Pancreas (tissue), 10 donors: ENCODE data around the gene MEIG1. TPM values are rescaled to one million over a fixed set of nuclear protein-coding genes. Genes with fewer than 3 reads are reported as not detected.
"Not testable (repeated sequence)": the region's sequence is repeated elsewhere in the genome, so short reads cannot be mapped to it uniquely, and the experiment has no call there.

ENCODE experiments used
- ATAC-seq, 4 donors: fragments of 200-7000 bp; cut with Tn5 transposase; one replicate each; pipeline versions ENCODE4 v1.8.0 to v1.9.1; 2020; ENCODE audit warnings: mild to moderate bottlenecking in 4 of 4, moderate library complexity in 4 of 4
- DNase-seq, 6 donors: peaks; one replicate each; pipeline ENCODE4 v3.0.0-alpha.2; 2020
- FAIRE-seq: peaks from 2 replicates; lab custom pipeline; 2012; peaks lifted over from hg19 to GRCh38; lab: Jason Lieb, UNC
- H3K27ac ChIP-seq, 4 donors: fragments of 200-600 bp; sonication (generic); 1 replicate in 3 of 4; 2 replicates in 1 of 4; pipeline versions ENCODE4 v1.5.0 to v1.8.0; 2020
- H3K27me3 ChIP-seq, 4 donors: fragments of 200-600 bp; one replicate each; pipeline ENCODE4 v1.8.0; 2021
- H3K36me3 ChIP-seq, 3 donors: fragments of 200-600 bp; sonication (generic) in 1 of 3; one replicate each; pipeline versions ENCODE4 v1.5.0 to v1.8.0; 2020 to 2021
- H3K4me1 ChIP-seq, 3 donors: fragments of 200-600 bp; one replicate each; pipeline ENCODE4 v1.8.0; 2021
- H3K4me3 ChIP-seq, 4 donors: fragments of 200-600 bp; sonication (generic) in 2 of 4; one replicate each; pipeline versions ENCODE4 v1.5.0 to v1.8.0; 2020 to 2021
- H3K9me3 ChIP-seq, 4 donors: fragments of 200-600 bp; one replicate each; pipeline ENCODE4 v1.8.0; 2021
- WGBS, 2 donors: extraction: QIAGEN DNeasy Blood & Tissue Kit; methylation state at CpG; one replicate each; pipeline ENCODE4 v1.1.7; 2013; 5-methylcytosine and 5-hydroxymethylcytosine counted together
- intact Hi-C, 3 donors: fragments of 100-400 bp; cut with DNase I; formaldehyde crosslinking; loops; one replicate each; pipeline versions ENCODE4 v1.11.1 to v1.14.2; 2022
- polyA plus RNA-seq, 2 donors: library from polyadenylated mRNA; stranded (reverse); fragments of 200-250 nt; gene quantifications; one replicate each; pipeline ENCODE4 v1.2.3, GENCODE V29; 2013
- total RNA-seq, 6 donors: library from RNA; stranded (reverse); fragmentation: NEBNext Ultra II Directional in 4 of 6; extraction: Animal tissue kit (Norgen Biotek cat#: 25700) in 4 of 6; gene quantifications; one replicate each; pipeline versions ENCODE4 v1.2.1 to v1.2.4, GENCODE V29; 2021 to 2023
- TF ChIP-seq, protein P1 (sequence below), 4 donors: fragments of 200-600 bp; sonication (generic) in 3 of 4; IDR thresholded peaks; one replicate each; pipeline versions ENCODE4 v1.5.0 to v1.8.0; 2021; ENCODE audit warnings: antibody characterized with exemption in 4 of 4
- donor health status: healthy with polysubstance abuse.
- donor health status: DM: no; HTN: no; CAD: no; lungs with moderate emphysema.
- donor health status: DM: no; HTN: no; CAD: no.
- donor health status: control.
- donor health status: control.
- donor health status: Bipolar disorder and iron deficiency.
- donor health status: DM: yes; HTN: yes; CAD: no.
- donor health status: DM: no; HTN: no; CAD: no.
- donor health status: DM: no; HTN: no; CAD: no.
- donor health status: DM: yes; HTN: yes; CAD: no.

MEIG1 gene
- total and polyA plus RNA-seq, 8 donors, result 0.44 to 1.5 TPM; not detected in 6

DNA sequence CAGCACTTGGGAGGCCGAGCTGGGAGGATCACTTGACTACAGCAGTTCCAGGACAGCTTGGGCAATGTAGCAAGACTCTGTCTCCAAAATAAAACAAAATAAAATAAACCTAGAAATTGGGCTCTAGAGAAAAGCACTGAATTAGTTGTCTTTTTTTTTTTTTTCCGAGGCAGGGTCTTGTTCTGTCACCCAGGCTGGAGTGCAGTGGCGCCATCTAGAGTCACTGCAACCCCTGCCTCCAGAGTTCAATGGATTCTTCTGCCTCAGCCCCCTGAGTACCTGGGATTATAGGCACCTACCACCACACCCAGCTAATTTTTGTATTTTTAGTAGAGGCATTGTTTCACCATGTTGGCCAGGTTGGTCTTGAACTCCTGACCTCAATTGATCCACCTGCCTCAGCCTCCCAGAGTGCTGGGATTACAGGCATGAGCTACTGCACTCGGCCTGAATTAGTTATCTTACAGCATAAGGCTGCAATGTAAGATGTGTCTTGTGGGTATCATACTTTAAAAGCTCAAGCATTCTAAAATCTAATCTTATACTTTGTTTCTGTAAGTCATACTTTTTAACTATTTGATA lies 12.8 kb downstream of the MEIG1 start:
- Histone ChIP-seq H3K4me3 (no peak overlapping the region), H3K4me1 (no peaks in the 10 kb centered on the region), H3K9me3 (no peaks in the 10 kb centered on the region), H3K27me3 (no peaks in the 10 kb centered on the region), H3K27ac (no peak overlapping the region), H3K36me3 (no peaks in the 10 kb centered on the region)
- DNase-seq (no peak), FAIRE-seq (no peak), ATAC-seq (peak in 2 of 4 donors; percentile 59)
- WGBS, 2 donors, result 58 to 59% methylated on average over 4 of the region's 4 CpGs
- TF ChIP-seq, protein P1, sequence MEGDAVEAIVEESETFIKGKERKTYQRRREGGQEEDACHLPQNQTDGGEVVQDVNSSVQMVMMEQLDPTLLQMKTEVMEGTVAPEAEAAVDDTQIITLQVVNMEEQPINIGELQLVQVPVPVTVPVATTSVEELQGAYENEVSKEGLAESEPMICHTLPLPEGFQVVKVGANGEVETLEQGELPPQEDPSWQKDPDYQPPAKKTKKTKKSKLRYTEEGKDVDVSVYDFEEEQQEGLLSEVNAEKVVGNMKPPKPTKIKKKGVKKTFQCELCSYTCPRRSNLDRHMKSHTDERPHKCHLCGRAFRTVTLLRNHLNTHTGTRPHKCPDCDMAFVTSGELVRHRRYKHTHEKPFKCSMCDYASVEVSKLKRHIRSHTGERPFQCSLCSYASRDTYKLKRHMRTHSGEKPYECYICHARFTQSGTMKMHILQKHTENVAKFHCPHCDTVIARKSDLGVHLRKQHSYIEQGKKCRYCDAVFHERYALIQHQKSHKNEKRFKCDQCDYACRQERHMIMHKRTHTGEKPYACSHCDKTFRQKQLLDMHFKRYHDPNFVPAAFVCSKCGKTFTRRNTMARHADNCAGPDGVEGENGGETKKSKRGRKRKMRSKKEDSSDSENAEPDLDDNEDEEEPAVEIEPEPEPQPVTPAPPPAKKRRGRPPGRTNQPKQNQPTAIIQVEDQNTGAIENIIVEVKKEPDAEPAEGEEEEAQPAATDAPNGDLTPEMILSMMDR (IDR thresholded peaks at IDR 0.05), result peak in 3 of 4 donors; percentile 26 to 39 (median 36)
- intact Hi-C loops, result no loop called here

- H3K4me1 ChIP-seq, ATAC-seq, H3K4me3 ChIP-seq, intact Hi-C loops, H3K27ac ChIP-seq, H3K27me3 ChIP-seq, DNase-seq, H3K9me3 ChIP-seq, H3K36me3 ChIP-seq: not testable (repeated sequence)
- peak; percentile 71 for FAIRE-seq
- 33 to 49% methylated on average over 15 of the region's 15 CpGs for WGBS, 2 donors
Observed at GRCh38 chr10:14974153-14974998, 15.2 kb downstream of the MEIG1 start.

DNA sequence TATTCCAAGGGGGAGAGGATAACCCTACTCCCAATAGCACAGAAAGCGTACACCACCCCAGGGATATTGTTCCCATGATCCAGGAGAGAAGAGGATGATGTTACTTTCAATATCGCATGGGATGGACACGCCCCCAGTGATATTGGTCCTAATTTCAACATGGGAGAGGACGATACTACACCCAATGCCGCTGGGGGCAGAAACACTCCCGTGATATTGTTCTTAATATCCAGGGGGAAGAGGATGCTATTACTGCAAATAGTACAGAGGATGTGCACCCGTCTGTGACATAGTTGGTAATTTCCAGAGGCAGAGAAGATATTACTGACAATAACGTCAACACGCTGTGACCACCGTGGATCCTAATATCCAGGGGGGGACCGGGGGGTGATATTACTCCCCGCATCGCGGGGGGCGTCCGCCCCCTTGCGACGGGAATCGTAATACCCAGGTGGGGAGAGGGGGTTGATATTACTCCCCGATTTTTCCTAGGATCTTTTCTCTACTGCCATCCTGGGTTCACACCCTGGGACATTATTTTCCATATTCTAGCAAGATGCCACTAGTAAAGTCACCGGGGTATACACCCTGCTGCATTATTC lies 16.6 kb downstream of the MEIG1 start:
- no peak for DNase-seq
- TF ChIP-seq, protein P1 (IDR thresholded peaks at IDR 0.05), result no peak
- no peaks in the 10 kb centered on the region for H3K9me3 ChIP-seq
- FAIRE-seq, result no peak
- H3K4me3 ChIP-seq, result no peak overlapping the region
- no peaks in the 10 kb centered on the region for H3K36me3 ChIP-seq
- H3K4me1 ChIP-seq, result no peaks in the 10 kb centered on the region
- WGBS, 2 donors, result 17 to 27% methylated on average over 21 of the region's 21 CpGs
- H3K27ac ChIP-seq, result no peak overlapping the region
- no peak for ATAC-seq
- intact Hi-C loops, result no loop called here
- no peaks in the 10 kb centered on the region for H3K27me3 ChIP-seq

GRCh38 chr10:14982744-14983143 lies 23.6 kb downstream of the MEIG1 start:
- no peaks in the 10 kb centered on the region for H3K27me3 ChIP-seq
- H3K36me3 ChIP-seq, result no peaks in the 10 kb centered on the region
- no peaks in the 10 kb centered on the region for H3K4me1 ChIP-seq
- H3K4me3 ChIP-seq, result no peak overlapping the region
- TF ChIP-seq, protein P1 (IDR thresholded peaks at IDR 0.05), result no peak
- intact Hi-C loops, result no loop called here
- no peaks in the 10 kb centered on the region for H3K9me3 ChIP-seq
- no peak for ATAC-seq
- H3K27ac ChIP-seq, result no peak overlapping the region
- FAIRE-seq, result no peak
- no peak for DNase-seq
- 78 to 85% methylated on average over 3 of the region's 3 CpGs for WGBS, 2 donors

- H3K27me3 ChIP-seq, H3K4me1 ChIP-seq, FAIRE-seq, DNase-seq, H3K9me3 ChIP-seq, H3K36me3 ChIP-seq, H3K27ac ChIP-seq, H3K4me3 ChIP-seq, intact Hi-C loops, ATAC-seq: not testable (repeated sequence)
- WGBS, 2 donors, result 88 to 91% methylated on average over 6 of the region's 6 CpGs
Observed at GRCh38 chr10:14989552-14989951, 30.4 kb downstream of the MEIG1 start.
